K562 (cell line): ENCODE results near the gene RNF217. TPM values are rescaled to one million over a fixed set of nuclear protein-coding genes. Genes with fewer than 3 reads are reported as not detected.

ENCODE experiments used
- ATAC-seq: fragments of 200-7000 bp; cut with Tn5 transposase; 3 replicates; pipeline ENCODE4 v1.9.1; 2020; ENCODE audit warnings: moderate library complexity
- BruUV-seq: library from RNA; stranded (reverse); fragments of 400-500 nt; replicated peaks from 2 replicates; lab custom pipeline; 2021; lab: Mats Ljungman, UMichigan
- CTCF ChIA-PET: fragments of 300-600 bp; formaldehyde crosslinking; extraction: SDS; loops from one replicate; lab custom pipeline; 2021; ENCODE audit warnings: low intra/inter-chr PET ratio; lab: Yijun Ruan, JAX
- POLR2A ChIA-PET: fragments of 300-600, 350-650 bp; sonication (Branson Sonifier 250); formaldehyde crosslinking; extraction: SDS; loops from one replicate; lab custom pipeline; 2021; ENCODE audit warnings: antibody characterized with exemption, inconsistent platforms; lab: Yijun Ruan, JAX
- DNase-seq, 4 experiments: peaks; one replicate each; pipeline versions ENCODE4 v3.0.0 to v3.0.0-alpha.2; 2011 to 2018; ENCODE audit warnings: low spot score in 3 of 4, mixed read lengths in 3 of 4; ENCODE audit errors: extremely low read depth in 1 of 4
- FAIRE-seq: peaks from 2 replicates; lab custom pipeline; 2011; peaks lifted over from hg19 to GRCh38; lab: Jason Lieb, UNC
- H2AFZ ChIP-seq: 2 replicates; pipeline ENCODE4 v1.6.0; 2011; ENCODE audit warnings: low read depth, low read length, control low read depth, inconsistent platforms
- H3K27ac ChIP-seq: fragments of 200-600 bp; 3 replicates; pipeline ENCODE4 v1.8.0; 2011; ENCODE audit warnings: low read depth, mild to moderate bottlenecking, control low read depth, inconsistent platforms, low read length, moderate library complexity, mixed read lengths; ENCODE audit errors: extremely low read depth
- H3K27me3 ChIP-seq, 2 experiments: fragments of 300-600 bp in 1 of 2; 2 replicates in 1 of 2; 3 replicates in 1 of 2; pipeline versions ENCODE4 v1.6.0 to v1.8.0; 2011; ENCODE audit warnings: inconsistent platforms in 2 of 2, low read length in 2 of 2, mild to moderate bottlenecking in 1 of 2, mixed read lengths in 1 of 2, moderate library complexity in 1 of 2; ENCODE audit not compliant: control insufficient read depth in 2 of 2, insufficient read depth in 2 of 2
- H3K36me3 ChIP-seq: fragments of 300-600 bp; 3 replicates; pipeline ENCODE4 v1.8.0; 2011; ENCODE audit warnings: mild to moderate bottlenecking, low read length, inconsistent platforms; ENCODE audit not compliant: control insufficient read depth, insufficient read depth
- H3K4me1 ChIP-seq, 2 experiments: fragments of 200-600 bp in 1 of 2; replicated peaks in 1 of 2; 2 replicates in 1 of 2; 3 replicates in 1 of 2; pipeline versions ENCODE4 v1.5.1 to v1.8.0; 2011; ENCODE audit warnings: inconsistent platforms in 2 of 2, low read length in 2 of 2, mild to moderate bottlenecking in 1 of 2, mixed read lengths in 1 of 2, moderate library complexity in 1 of 2; ENCODE audit not compliant: control insufficient read depth in 2 of 2, insufficient read depth in 2 of 2
- H3K4me2 ChIP-seq: 2 replicates; pipeline ENCODE4 v1.6.1; 2011; ENCODE audit warnings: low read length, control low read depth, inconsistent platforms, mixed read lengths; ENCODE audit not compliant: insufficient read depth
- H3K4me3 ChIP-seq: fragments of 200-600 bp; sonication (generic), shearing (Covaris generic); 2 replicates; pipeline ENCODE4 v1.5.1; 2016; ENCODE audit warnings: control low read depth, inconsistent platforms
- H3K79me2 ChIP-seq: fragments of 200-600 bp; 3 replicates; pipeline ENCODE4 v1.8.0; 2011; ENCODE audit warnings: low read length, inconsistent platforms; ENCODE audit not compliant: control insufficient read depth, insufficient read depth
- H3K9ac ChIP-seq, 2 experiments: 2 replicates each; pipeline versions ENCODE4 v1.6.0 to v1.6.1; 2011; ENCODE audit warnings: low read depth in 2 of 2, low read length in 2 of 2, control low read depth in 1 of 2, inconsistent platforms in 1 of 2, mild to moderate bottlenecking in 1 of 2, mixed read lengths in 1 of 2; ENCODE audit not compliant: insufficient read depth in 1 of 2
- H3K9me1 ChIP-seq: one replicate; pipeline ENCODE4 v1.6.0; 2011; ENCODE audit warnings: inconsistent platforms, mild to moderate bottlenecking, low read length, moderate library complexity; ENCODE audit not compliant: control insufficient read depth, insufficient read depth
- H3K9me3 ChIP-seq: replicated peaks from 2 replicates; pipeline ENCODE4 v1.5.1; 2011; ENCODE audit warnings: low read depth, low read length, inconsistent platforms; ENCODE audit not compliant: control insufficient read depth, insufficient read depth
- H4K20me1 ChIP-seq: replicated peaks from 2 replicates; pipeline ENCODE4 v1.6.1; 2011; ENCODE audit warnings: low read length, inconsistent platforms, mixed read lengths; ENCODE audit not compliant: control insufficient read depth, insufficient read depth
- ATF2 ChIP-seq: sonication (generic); formaldehyde crosslinking; IDR thresholded peaks from 2 replicates; pipeline ENCODE4 v1.8.1; 2022; ENCODE audit warnings: missing genetic modification reagents
- BRD4 ChIP-seq: fragments of 200-600 bp; sonication (generic); IDR thresholded peaks from 2 replicates; pipeline ENCODE4 v1.6.1; 2017; ENCODE audit warnings: inconsistent platforms
- CCAR2 ChIP-seq: fragments of 200-400 bp; formaldehyde crosslinking; IDR thresholded peaks from 2 replicates; pipeline ENCODE4 v1.6.1; 2017; ENCODE audit warnings: mild to moderate bottlenecking, low read depth, low read length
- CTCF ChIP-seq, 3 experiments: IDR thresholded peaks in 2 of 3; conservative IDR thresholded peaks in 1 of 3; 2 replicates each; pipeline ENCODE4 v1.5.1; 2011 to 2012; ENCODE audit warnings: low read length in 3 of 3, mild to moderate bottlenecking in 3 of 3, control low read depth in 2 of 3, improper control_type of control experiment in 1 of 3, inconsistent platforms in 1 of 3, low read depth in 1 of 3, mixed read lengths in 1 of 3, moderate library complexity in 1 of 3; ENCODE audit not compliant: insufficient read depth in 2 of 3
- ELF4 ChIP-seq: fragments of 450-650 bp; formaldehyde crosslinking; IDR thresholded peaks from 2 replicates; pipeline ENCODE4 v1.4.0; 2022; ENCODE audit warnings: missing genetic modification characterization
- FOXK2 ChIP-seq, 2 experiments: fragments of 450-650 bp; IDR thresholded peaks in 1 of 2; conservative IDR thresholded peaks in 1 of 2; 2 replicates each; pipeline ENCODE4 v1.6.1; 2016; ENCODE audit warnings: low read depth in 2 of 2, mild to moderate bottlenecking in 1 of 2
- KLF1 ChIP-seq: fragments of 450-650 bp; IDR thresholded peaks from 2 replicates; pipeline ENCODE4 v1.6.1; 2016; ENCODE audit warnings: missing genetic modification characterization, missing compliant biosample characterization
- MTA2 ChIP-seq: fragments of 450-650 bp; IDR thresholded peaks from 2 replicates; pipeline ENCODE4 v1.6.1; 2016; ENCODE audit warnings: low read depth
- PTBP1 ChIP-seq: fragments of 200-400 bp; formaldehyde crosslinking; IDR thresholded peaks from 2 replicates; pipeline ENCODE4 v1.6.1; 2017; ENCODE audit warnings: low read depth, low read length
- SAP30 ChIP-seq: fragments of 200-600 bp; sonication (generic); IDR thresholded peaks from 2 replicates; pipeline ENCODE4 v1.6.1; 2012; ENCODE audit warnings: borderline replicate concordance, low read depth, mild to moderate bottlenecking, moderate library complexity, low read length, control low read depth, inconsistent platforms; ENCODE audit not compliant: insufficient read depth, poor library complexity, severe bottlenecking
- TAF7 ChIP-seq: fragments of 450-650 bp; IDR thresholded peaks from 2 replicates; pipeline ENCODE4 v1.6.1; 2016; ENCODE audit warnings: missing genetic modification characterization, missing compliant biosample characterization
- ZBTB5 ChIP-seq: fragments of 450-650 bp; IDR thresholded peaks from 2 replicates; pipeline ENCODE4 v1.6.1; 2017; ENCODE audit warnings: antibody characterized with exemption
- ZNF143 ChIP-seq: sonication (generic); formaldehyde crosslinking; IDR thresholded peaks from 2 replicates; pipeline ENCODE4 v1.9.0; 2022; ENCODE audit warnings: mild to moderate bottlenecking, missing genetic modification reagents
- ZNF668 ChIP-seq: fragments of 250-450 bp; sonication (Bioruptor Pico); IDR thresholded peaks from 2 replicates; pipeline ENCODE4 v1.8.0; 2022; ENCODE audit warnings: mild to moderate bottlenecking, inconsistent platforms
- WGBS: fragments of 100-300 bp; shearing (Covaris generic); methylation state at CpG from one replicate; pipeline ENCODE4 v1.1.6; 2016; ENCODE audit warnings: low coverage, mixed read lengths; ENCODE audit not compliant: insufficient coverage; ENCODE audit errors: missing lambda C conversion rate; 5-methylcytosine and 5-hydroxymethylcytosine counted together
- in situ Hi-C: fragments of 300-500 bp; cut with MboI; formaldehyde crosslinking; loops from 4 replicates; pipeline ENCODE4 v1.15.0; 2018; ENCODE audit warnings: inconsistent platforms, mixed read lengths
- intact Hi-C: fragments of 100-400 bp; cut with micrococcal nuclease; formaldehyde crosslinking; loops from 2 replicates; pipeline ENCODE4 v1.14.2; 2022
- polyA plus RNA-seq, 8 experiments: library from polyadenylated mRNA; depleted of rRNA in 4 of 8; stranded (reverse) in 5 of 8; unstranded in 3 of 8; fragments of >200 nt; fragmentation: Nextera tagmentation in 2 of 8; fragmentation: Illumina TruSeq in 1 of 8; extraction: Ambion mirVana in 2 of 8; extraction: Trizol in 1 of 8; gene quantifications; 2 replicates each; pipeline versions ENCODE4 v1.2.1 to v1.2.3, GENCODE V29; 2011 to 2014; ENCODE audit warnings: inconsistent platforms in 1 of 8, missing spikeins in 1 of 8
- total RNA-seq, 7 experiments: library from RNA; depleted of rRNA in 6 of 7; stranded (reverse); fragments of >200 nt in 6 of 7; fragmentation: Illumina TruSeq in 2 of 7; extraction: Trizol in 2 of 7; gene quantifications; 2 replicates each; pipeline versions ENCODE4 v1.2.1 to v1.2.3, GENCODE V29; 2011 to 2021; ENCODE audit warnings: low replicate concordance in 1 of 7

RNF217 gene
- total and polyA plus RNA-seq, 9 of the 15 experiments (the other 6 are each of a cell fraction or from before 2014, with no cell fraction given), result 2.9 to 25.6 (median 12.0) TPM

GRCh38 chr6:125002406-125002741 lies 40.1 kb downstream of the RNF217 start:
- WGBS, result 22% methylated on average over 8 of the region's 8 CpGs
- intact Hi-C loops (no loop called here), in situ Hi-C loops (no loop called here)
- POLR2A ChIA-PET, result interaction anchor here (1.0 to 2.1 kb wide), 2 partner anchors 12 to 15 kb away, joined by 5 to 7 read pairs; no protein-coding TSS in a partner anchor
- FAIRE-seq, result no peak
- Histone ChIP-seq H3K79me2 (peaks cover 59% of the 10 kb centered on the region), H3K4me1 (peaks cover 7 to 35% of the 10 kb centered on the region in 2 experiments), H3K9me1 (no peaks in the 10 kb centered on the region), H3K4me3 (no peak overlapping the region), H3K36me3 (peaks cover 14% of the 10 kb centered on the region), H3K9ac (no peak overlapping the region; a peak in 1 of 4 replicates), H3K27ac (no peak overlapping the region; the same call in 2 of the 3 replicates), H3K9me3 (peaks cover 5% of the 10 kb centered on the region), H2AFZ (no peak overlapping the region), H4K20me1 (peaks cover 5% of the 10 kb centered on the region; the same call in 1 of the 2 replicates), H3K4me2 (peak overlapping the region; percentile 57), H3K27me3 (no peaks in the 10 kb centered on the region)
- CTCF ChIA-PET, result no interaction called here
- no peak for TF ChIP-seq CCAR2
- no peak for TF ChIP-seq BRD4
- no peak for TF ChIP-seq ZBTB5
- no peak for TF ChIP-seq CTCF (IDR thresholded peaks at IDR 0.05 in 2 of 3, conservative IDR thresholded peaks at IDR 0.05 in 1 of 3; ENCODE audit: insufficient read depth in 2 of 3, low read depth in 1 of 3, low read length in 3 of 3)
- TF ChIP-seq ZNF143, result no peak
- TF ChIP-seq KLF1 (tag), result no peak
- TF ChIP-seq SAP30, result no peak
- no peak for TF ChIP-seq ATF2
- TF ChIP-seq ZNF668, result no peak
- 0 out of 2 replicates have a peak, but pooled peaks have one; percentile 17 for TF ChIP-seq ELF4 (CRISPR knock-in tag)
- TF ChIP-seq FOXK2 (conservative IDR thresholded peaks at IDR 0.05 in 1 of 2, IDR thresholded peaks at IDR 0.05 in 1 of 2; ENCODE audit: low read depth in 2 of 2), result peak; percentile 16 to 56; a peak in 2 of 4 replicates
- 0 out of 2 replicates have a peak, but pooled peaks have one; percentile 10 for TF ChIP-seq MTA2
- no peak for TF ChIP-seq TAF7 (tag)
- no peak for TF ChIP-seq PTBP1
- BruUV-seq, result no TSS peak
- peak; percentile 32 for ATAC-seq
- no peak for DNase-seq
